IPS DF 4.7 (cell line): ENCODE results near the gene ENTPD5.
"Not testable (repeated sequence)": the region's sequence is repeated elsewhere in the genome, so short reads cannot be mapped to it uniquely, and the experiment has no call there.

Experiments
- DNase-seq: peaks from one replicate; pipeline ENCODE4 v3.0.0-alpha.2; 2013; ENCODE audit warnings: low spot score; ENCODE audit errors: extremely low read depth

The ENTPD5 gene

DNA sequence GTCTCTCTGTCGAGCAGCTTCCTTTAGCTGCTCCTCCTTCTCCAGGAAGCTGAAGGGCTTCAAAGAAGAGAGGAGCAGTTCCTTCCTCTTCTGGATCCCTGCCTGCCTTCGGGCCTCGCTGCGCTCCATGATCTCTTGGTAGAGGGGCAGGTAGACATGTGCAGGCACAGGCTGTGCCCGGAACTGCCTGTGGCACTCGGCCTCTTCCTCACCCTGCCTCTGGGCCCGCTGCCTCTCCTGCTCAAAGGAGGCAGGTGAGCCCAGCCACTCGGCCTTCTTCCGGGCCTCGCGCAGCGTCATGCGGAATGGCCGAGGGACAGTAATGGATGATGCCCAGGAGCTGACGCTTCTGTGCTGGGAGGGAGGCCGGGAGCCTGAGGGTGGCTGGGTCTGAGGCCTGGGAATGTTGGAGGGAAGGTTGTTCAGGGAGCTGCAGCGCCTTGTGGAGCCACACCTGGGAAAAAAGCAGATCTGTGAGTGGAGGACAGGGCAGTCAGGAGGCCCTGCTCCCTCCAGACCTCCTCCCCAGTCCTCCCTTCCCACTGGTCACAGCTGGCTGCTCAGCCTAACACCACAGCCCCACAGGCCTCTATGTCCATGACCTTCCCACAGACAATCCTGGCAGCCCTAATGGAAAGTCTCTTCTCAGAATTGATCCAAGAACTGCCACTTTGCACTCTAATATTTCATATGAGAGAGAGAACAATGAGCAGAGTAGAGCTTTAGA, 74.5 kb downstream of the ENTPD5 start:
- no peak for DNase-seq

GRCh38 chr14:73943083-73943482, 76.0 kb downstream of the ENTPD5 start:
- DNase-seq: no peak

GRCh38 chr14:73942180-73942579, 76.9 kb downstream of the ENTPD5 start:
- no peak for DNase-seq

DNA sequence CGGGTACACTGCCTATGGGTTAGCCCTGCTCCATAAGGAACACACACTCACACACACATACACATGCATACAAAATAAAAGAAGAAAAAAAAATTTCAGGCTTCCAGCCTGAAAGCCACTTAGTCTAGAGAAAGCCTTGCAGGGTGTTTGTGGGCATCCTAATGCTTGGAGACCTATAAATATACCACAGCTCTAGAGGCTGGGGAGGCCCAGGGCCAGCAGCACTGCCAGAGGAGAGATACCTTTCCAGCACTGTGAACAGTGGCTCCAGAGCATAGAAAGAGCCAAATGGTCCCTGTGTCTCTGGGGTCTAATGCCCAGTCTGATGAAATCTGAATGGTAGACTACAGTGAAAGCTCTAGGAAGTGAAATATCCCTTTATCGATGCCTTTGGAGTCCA, 82.1 kb downstream of the ENTPD5 start:
- DNase-seq: no peak

DNA sequence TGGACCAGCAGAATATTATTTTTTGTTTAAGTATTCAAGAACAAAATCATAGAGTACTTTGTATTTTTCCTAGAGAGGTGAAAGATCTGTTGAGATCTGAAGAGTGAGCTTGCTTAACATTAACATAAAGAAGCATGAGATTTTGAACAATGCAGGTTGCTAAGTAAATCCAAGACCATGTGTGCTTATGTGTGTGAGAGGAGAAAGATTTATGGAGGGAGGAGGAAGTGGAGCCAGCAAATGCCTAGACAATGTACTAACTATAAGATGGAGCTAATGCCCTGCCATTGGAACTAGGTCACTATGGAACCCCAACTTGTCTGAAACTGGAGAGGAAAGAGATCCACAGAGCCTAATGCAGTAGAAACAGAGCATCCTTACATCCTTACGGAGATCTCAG, 82.5 kb downstream of the ENTPD5 start:
- DNase-seq: no peak

DNA sequence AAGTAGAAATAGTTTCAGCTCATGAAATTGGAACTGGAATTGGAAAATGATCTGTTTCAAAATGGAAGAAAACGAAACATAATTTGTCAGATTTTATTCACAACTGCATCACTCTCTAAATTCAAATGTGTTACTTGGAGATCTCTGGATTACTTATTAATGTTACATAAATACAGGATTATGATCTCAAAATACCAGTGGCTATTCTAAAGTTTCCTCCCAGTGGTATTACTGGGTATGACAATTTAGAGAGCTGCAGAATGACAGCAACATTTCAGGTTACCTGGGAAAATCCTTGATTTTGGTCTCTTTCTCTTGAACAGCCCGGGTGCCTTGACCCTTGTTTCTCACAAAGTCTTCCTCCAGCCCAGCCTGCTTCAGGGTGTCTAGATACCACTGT, 83.4 kb downstream of the ENTPD5 start:
- no peak for DNase-seq

- no peak for DNase-seq
Measured at GRCh38 chr14:73924337-73924736, 94.8 kb downstream of the ENTPD5 start.

DNA sequence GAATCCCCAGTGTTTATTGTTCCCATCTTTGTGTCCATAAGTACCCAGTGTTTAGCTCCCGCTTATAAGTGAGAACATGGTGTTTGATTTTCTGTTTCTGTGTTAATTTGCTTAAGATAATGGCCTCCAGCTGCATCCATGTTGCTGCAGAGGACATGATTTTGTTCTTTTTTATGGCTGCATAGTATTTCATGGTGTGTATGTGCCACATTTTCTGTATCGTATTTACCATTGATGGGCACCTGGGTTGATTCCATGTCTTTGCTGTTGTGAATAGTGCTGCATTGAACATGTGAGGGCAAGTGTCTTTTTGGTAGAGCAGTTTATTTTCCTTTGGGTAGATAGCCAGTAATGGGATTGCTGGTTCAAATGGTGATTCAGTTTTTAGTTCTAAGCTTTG, 99.6 kb downstream of the ENTPD5 start:
- not testable (repeated sequence) for DNase-seq

GRCh38 chr14:73916324-73916723, 102.8 kb downstream of the ENTPD5 start:
- no peak for DNase-seq

- no peak for DNase-seq
Measured at GRCh38 chr14:73913256-73913655, 105.8 kb downstream of the ENTPD5 start.

DNA sequence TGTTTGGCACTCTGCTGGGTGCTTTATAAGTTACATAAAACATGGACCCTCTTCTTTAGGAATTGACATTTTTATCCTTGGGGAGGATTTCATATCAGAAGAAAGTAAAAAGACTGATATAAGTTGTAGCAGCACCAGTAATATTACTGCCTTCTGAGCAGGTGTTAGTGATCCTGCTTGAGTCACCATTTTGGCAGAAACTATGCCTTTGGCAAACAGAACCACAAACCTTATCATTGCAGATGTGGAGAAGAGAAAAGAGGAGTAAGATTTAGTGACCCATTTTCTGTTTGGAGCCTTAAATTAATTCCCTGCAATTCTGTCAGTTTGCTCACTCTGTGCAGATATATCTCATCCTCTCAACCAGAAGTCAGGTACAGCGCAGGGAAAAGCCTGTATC, 109.4 kb downstream of the ENTPD5 start:
- DNase-seq: no peak
